K562 (cell line): ENCODE results near the gene ARMC12. TPM values are rescaled to one million over a fixed set of nuclear protein-coding genes. Genes with fewer than 3 reads are reported as not detected.

Experiments used
- CREB1 ChIP-seq, 2 experiments: sonication (generic) in 1 of 2; formaldehyde crosslinking in 1 of 2; IDR thresholded peaks; 2 replicates each; pipeline versions ENCODE4 v1.6.1 to v1.8.0; 2012 to 2022; ENCODE audit warnings: inconsistent platforms in 1 of 2, mild to moderate bottlenecking in 1 of 2, missing genetic modification reagents in 1 of 2, moderate library complexity in 1 of 2
- FUS ChIP-seq: fragments of 200-400 bp; formaldehyde crosslinking; optimal IDR thresholded peaks from 2 replicates; pipeline ENCODE3; 2017; ENCODE audit warnings: low read depth, low read length
- GATAD2A ChIP-seq: fragments of 450-650 bp; IDR thresholded peaks from 2 replicates; pipeline ENCODE4 v1.6.1; 2017
- ILF3 ChIP-seq: fragments of 450-650 bp; IDR thresholded peaks from 2 replicates; pipeline ENCODE4 v1.6.1; 2018; ENCODE audit warnings: antibody characterized with exemption, mild to moderate bottlenecking, moderate library complexity, borderline replicate concordance
- KDM1A ChIP-seq, 2 experiments: fragments of 450-650 bp; IDR thresholded peaks; 2 replicates each; pipeline ENCODE4 v1.6.1; 2016; ENCODE audit warnings: mild to moderate bottlenecking in 2 of 2
- KLF16 ChIP-seq: IDR thresholded peaks from 2 replicates; pipeline ENCODE4 v1.6.1; 2016; ENCODE audit warnings: antibody characterized with exemption
- MTA3 ChIP-seq: fragments of 450-650 bp; formaldehyde crosslinking; IDR thresholded peaks from 2 replicates; pipeline ENCODE4 v1.6.1; 2017; ENCODE audit warnings: mild to moderate bottlenecking, borderline replicate concordance
- NR3C1 ChIP-seq: sonication (generic); formaldehyde crosslinking; IDR thresholded peaks from 2 replicates; pipeline ENCODE4 v1.8.1; 2022; ENCODE audit warnings: missing genetic modification reagents
- NRF1 ChIP-seq, 2 experiments: fragments of 450-650 bp; IDR thresholded peaks in 1 of 2; conservative IDR thresholded peaks in 1 of 2; 2 replicates each; pipeline ENCODE4 v1.6.1; 2014; ENCODE audit warnings: mild to moderate bottlenecking in 2 of 2
- PTRF ChIP-seq: fragments of 450-650 bp; IDR thresholded peaks from 2 replicates; pipeline ENCODE4 v1.6.1; 2016; ENCODE audit warnings: mild to moderate bottlenecking, missing genetic modification characterization, missing compliant biosample characterization
- RAD51 ChIP-seq: fragments of 450-650 bp; IDR thresholded peaks from 2 replicates; pipeline ENCODE4 v1.7.1; 2016; ENCODE audit warnings: low read depth, mild to moderate bottlenecking, borderline replicate concordance
- RBM14 ChIP-seq: fragments of 200-400 bp; formaldehyde crosslinking; IDR thresholded peaks from 2 replicates; pipeline ENCODE4 v1.6.1; 2018; ENCODE audit warnings: low read depth, mild to moderate bottlenecking, low read length, moderate library complexity, borderline replicate concordance; ENCODE audit not compliant: insufficient read depth
- SREBF1 ChIP-seq: fragments of 150-350 bp; IDR thresholded peaks from 2 replicates; pipeline ENCODE4 v1.6.1; 2014; ENCODE audit warnings: antibody characterized with exemption, low read depth, low read length, borderline replicate concordance
- ZC3H4 ChIP-seq: sonication (generic); formaldehyde crosslinking; IDR thresholded peaks from 2 replicates; pipeline ENCODE4 v1.9.0; 2021; ENCODE audit warnings: missing genetic modification reagents, borderline replicate concordance
- ZC3H8 ChIP-seq: fragments of 450-650 bp; IDR thresholded peaks from 2 replicates; pipeline ENCODE4 v1.6.1; 2017
- ZNF316 ChIP-seq: fragments of 450-650 bp; IDR thresholded peaks from 2 replicates; pipeline ENCODE4 v1.6.1; 2016
- ZZZ3 ChIP-seq: fragments of 450-650 bp; IDR thresholded peaks from 2 replicates; pipeline ENCODE4 v1.6.1; 2016; ENCODE audit warnings: antibody characterized with exemption, mild to moderate bottlenecking, moderate library complexity
- polyA plus RNA-seq, 8 experiments: library from polyadenylated mRNA; depleted of rRNA in 4 of 8; stranded (reverse) in 5 of 8; unstranded in 3 of 8; fragments of >200 nt; fragmentation: Nextera tagmentation in 2 of 8; fragmentation: Illumina TruSeq in 1 of 8; extraction: Ambion mirVana in 2 of 8; extraction: Trizol in 1 of 8; gene quantifications; 2 replicates each; pipeline versions ENCODE4 v1.2.1 to v1.2.3, GENCODE V29; 2011 to 2014; ENCODE audit warnings: inconsistent platforms in 1 of 8, missing spikeins in 1 of 8
- total RNA-seq, 7 experiments: library from RNA; depleted of rRNA in 6 of 7; stranded (reverse); fragments of >200 nt in 6 of 7; fragmentation: Illumina TruSeq in 2 of 7; extraction: Trizol in 2 of 7; gene quantifications; 2 replicates each; pipeline versions ENCODE4 v1.2.1 to v1.2.3, GENCODE V29; 2011 to 2021; ENCODE audit warnings: low replicate concordance in 1 of 7
- TF ChIP-seq, protein P1 (sequence below): fragments of 450-650 bp; IDR thresholded peaks from 2 replicates; pipeline ENCODE4 v1.6.1; 2016; ENCODE audit warnings: missing biosample characterization, missing genetic modification characterization
- TF ChIP-seq, protein P2 (sequence below): sonication (generic); formaldehyde crosslinking; IDR thresholded peaks from 2 replicates; pipeline ENCODE4 v1.8.0; 2023; ENCODE audit warnings: mild to moderate bottlenecking, missing genetic modification reagents
- TF ChIP-seq, protein P3 (sequence below): fragments of 250-450 bp; sonication (Bioruptor Pico); IDR thresholded peaks from 2 replicates; pipeline ENCODE4 v1.5.0; 2022; ENCODE audit warnings: mild to moderate bottlenecking
- TF ChIP-seq, protein P4 (sequence below): fragments of 250-450 bp; sonication (Bioruptor Pico); IDR thresholded peaks from 2 replicates; pipeline ENCODE4 v1.8.0; 2022; ENCODE audit warnings: inconsistent platforms
- TF ChIP-seq, protein P5 (sequence below): fragments of 450-650 bp; formaldehyde crosslinking; IDR thresholded peaks from 2 replicates; pipeline ENCODE4 v1.4.0; 2020; ENCODE audit warnings: mild to moderate bottlenecking

The ARMC12 gene
- total and polyA plus RNA-seq, 9 of the 15 experiments (the other 6 are each of a cell fraction or from before 2014, with no cell fraction given): 0.09 to 0.58 (median 0.31) TPM; not detected in 3

DNA sequence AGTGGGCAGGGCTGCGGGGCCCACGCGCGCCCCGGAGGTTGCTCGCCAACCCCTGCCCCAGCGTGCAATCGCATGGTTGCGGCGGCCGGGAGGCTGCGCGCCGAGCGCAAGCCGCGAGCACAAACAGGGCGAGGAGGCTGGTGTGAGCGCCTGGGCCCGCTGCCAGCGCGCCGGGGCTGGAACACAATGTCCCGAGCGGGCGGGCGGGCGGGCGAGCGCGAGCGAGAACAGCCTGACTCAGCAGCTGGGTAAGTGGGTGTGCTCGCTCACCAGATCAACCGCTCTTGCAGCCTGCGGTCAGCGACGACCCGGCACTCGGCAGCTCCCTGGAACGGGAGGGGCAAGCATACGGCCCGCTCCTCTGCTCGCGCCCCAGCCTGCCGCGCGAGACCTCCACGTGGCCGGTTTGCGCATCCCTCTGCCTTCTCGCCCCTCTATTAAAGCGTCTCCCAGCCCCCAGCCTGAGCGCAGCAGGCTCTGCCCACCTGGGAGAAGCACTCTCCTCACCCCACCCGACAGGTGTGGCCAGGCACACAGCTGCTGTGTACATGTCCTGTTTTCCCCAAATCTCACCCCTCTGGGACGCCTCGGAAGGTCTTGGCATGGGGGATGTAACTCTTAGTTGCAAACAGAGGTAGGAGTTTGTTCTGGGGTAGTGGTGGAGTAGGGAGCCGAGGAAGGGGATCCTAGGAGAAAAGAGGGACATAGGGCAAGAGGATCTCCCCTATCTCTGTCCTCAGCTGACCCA lies 8.7 kb upstream of the ARMC12 start (continued):
- TF ChIP-seq, protein P1, sequence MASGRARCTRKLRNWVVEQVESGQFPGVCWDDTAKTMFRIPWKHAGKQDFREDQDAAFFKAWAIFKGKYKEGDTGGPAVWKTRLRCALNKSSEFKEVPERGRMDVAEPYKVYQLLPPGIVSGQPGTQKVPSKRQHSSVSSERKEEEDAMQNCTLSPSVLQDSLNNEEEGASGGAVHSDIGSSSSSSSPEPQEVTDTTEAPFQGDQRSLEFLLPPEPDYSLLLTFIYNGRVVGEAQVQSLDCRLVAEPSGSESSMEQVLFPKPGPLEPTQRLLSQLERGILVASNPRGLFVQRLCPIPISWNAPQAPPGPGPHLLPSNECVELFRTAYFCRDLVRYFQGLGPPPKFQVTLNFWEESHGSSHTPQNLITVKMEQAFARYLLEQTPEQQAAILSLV (tag): no peak
- TF ChIP-seq PTRF (tag) (no peak), NRF1 (conservative IDR thresholded peaks at IDR 0.05 in 1 of 2, IDR thresholded peaks at IDR 0.05 in 1 of 2) (peak; percentile 71 to 79), KDM1A (IDR thresholded peaks at IDR 0.05) (peak in 1 of 2 experiments; percentile 43; a peak in 1 of 4 replicates), SREBF1 (peak; percentile 91; the same call in 1 of the 2 replicates), MTA3 (peak; percentile 82), RAD51 (peak; percentile 54; the same call in 1 of the 2 replicates), ZC3H4 (CRISPR knock-in tag) (no peak), NR3C1 (CRISPR knock-in tag) (peak; percentile 71; the same call in 1 of the 2 replicates), RBM14 (no peak), FUS (no peak), ZNF316 (peak; percentile 96), ILF3 (no peak), ZC3H8 (no peak), GATAD2A (no peak; the same call in 1 of the 2 replicates), CREB1 (IDR thresholded peaks at IDR 0.05) (peak; percentile 50; the same call in 1 of the 2 replicates), CREB1 (CRISPR knock-in tag; IDR thresholded peaks at IDR 0.05) (peak; percentile 46; the same call in 1 of the 2 replicates), ZZZ3 (no peak), KLF16 (no peak)
- TF ChIP-seq, protein P2, sequence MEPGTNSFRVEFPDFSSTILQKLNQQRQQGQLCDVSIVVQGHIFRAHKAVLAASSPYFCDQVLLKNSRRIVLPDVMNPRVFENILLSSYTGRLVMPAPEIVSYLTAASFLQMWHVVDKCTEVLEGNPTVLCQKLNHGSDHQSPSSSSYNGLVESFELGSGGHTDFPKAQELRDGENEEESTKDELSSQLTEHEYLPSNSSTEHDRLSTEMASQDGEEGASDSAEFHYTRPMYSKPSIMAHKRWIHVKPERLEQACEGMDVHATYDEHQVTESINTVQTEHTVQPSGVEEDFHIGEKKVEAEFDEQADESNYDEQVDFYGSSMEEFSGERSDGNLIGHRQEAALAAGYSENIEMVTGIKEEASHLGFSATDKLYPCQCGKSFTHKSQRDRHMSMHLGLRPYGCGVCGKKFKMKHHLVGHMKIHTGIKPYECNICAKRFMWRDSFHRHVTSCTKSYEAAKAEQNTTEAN: no peak; the same call in 1 of the 2 replicates
- TF ChIP-seq, protein P3, sequence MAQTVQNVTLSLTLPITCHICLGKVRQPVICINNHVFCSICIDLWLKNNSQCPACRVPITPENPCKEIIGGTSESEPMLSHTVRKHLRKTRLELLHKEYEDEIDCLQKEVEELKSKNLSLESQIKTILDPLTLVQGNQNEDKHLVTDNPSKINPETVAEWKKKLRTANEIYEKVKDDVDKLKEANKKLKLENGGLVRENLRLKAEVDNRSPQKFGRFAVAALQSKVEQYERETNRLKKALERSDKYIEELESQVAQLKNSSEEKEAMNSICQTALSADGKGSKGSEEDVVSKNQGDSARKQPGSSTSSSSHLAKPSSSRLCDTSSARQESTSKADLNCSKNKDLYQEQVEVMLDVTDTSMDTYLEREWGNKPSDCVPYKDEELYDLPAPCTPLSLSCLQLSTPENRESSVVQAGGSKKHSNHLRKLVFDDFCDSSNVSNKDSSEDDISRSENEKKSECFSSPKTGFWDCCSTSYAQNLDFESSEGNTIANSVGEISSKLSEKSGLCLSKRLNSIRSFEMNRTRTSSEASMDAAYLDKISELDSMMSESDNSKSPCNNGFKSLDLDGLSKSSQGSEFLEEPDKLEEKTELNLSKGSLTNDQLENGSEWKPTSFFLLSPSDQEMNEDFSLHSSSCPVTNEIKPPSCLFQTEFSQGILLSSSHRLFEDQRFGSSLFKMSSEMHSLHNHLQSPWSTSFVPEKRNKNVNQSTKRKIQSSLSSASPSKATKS (CRISPR knock-in tag): no peak
- TF ChIP-seq, protein P4, sequence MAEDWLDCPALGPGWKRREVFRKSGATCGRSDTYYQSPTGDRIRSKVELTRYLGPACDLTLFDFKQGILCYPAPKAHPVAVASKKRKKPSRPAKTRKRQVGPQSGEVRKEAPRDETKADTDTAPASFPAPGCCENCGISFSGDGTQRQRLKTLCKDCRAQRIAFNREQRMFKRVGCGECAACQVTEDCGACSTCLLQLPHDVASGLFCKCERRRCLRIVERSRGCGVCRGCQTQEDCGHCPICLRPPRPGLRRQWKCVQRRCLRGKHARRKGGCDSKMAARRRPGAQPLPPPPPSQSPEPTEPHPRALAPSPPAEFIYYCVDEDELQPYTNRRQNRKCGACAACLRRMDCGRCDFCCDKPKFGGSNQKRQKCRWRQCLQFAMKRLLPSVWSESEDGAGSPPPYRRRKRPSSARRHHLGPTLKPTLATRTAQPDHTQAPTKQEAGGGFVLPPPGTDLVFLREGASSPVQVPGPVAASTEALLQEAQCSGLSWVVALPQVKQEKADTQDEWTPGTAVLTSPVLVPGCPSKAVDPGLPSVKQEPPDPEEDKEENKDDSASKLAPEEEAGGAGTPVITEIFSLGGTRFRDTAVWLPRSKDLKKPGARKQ (CRISPR knock-in tag): no peak
- TF ChIP-seq, protein P5, sequence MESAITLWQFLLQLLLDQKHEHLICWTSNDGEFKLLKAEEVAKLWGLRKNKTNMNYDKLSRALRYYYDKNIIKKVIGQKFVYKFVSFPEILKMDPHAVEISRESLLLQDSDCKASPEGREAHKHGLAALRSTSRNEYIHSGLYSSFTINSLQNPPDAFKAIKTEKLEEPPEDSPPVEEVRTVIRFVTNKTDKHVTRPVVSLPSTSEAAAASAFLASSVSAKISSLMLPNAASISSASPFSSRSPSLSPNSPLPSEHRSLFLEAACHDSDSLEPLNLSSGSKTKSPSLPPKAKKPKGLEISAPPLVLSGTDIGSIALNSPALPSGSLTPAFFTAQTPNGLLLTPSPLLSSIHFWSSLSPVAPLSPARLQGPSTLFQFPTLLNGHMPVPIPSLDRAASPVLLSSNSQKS (CRISPR knock-in tag): no peak
